Spleen (tissue), 11 donors: ENCODE results near the gene UNC13A. TPM values are rescaled to one million over a fixed set of nuclear protein-coding genes. Genes with fewer than 3 reads are reported as not detected.
A peak's percentile ranks its signal among the peaks of the same experiment; 100 is the strongest.
"Not testable (repeated sequence)": the region's sequence is repeated elsewhere in the genome, so short reads cannot be mapped to it uniquely, and the experiment has no call there.

Source experiments
- DNase-seq: peaks from one replicate; pipeline ENCODE4 v3.0.0-alpha.2; 2020
- H3K27ac ChIP-seq, 8 donors: fragments of 200-600 bp; sonication (generic) in 7 of 8; 1 replicate in 4 of 8; 2 replicates in 4 of 8; pipeline versions ENCODE4 v1.5.0 to v1.8.0; 2016 to 2021; ENCODE audit warnings: inconsistent platforms in 4 of 8, mild to moderate bottlenecking in 4 of 8, moderate library complexity in 1 of 8
- H3K27me3 ChIP-seq, 7 donors: fragments of 200-600 bp; sonication (generic) in 6 of 7; replicated peaks in 1 of 7; 1 replicate in 4 of 7; 2 replicates in 3 of 7; pipeline versions ENCODE4 v1.5.0 to v1.8.0; 2016 to 2021; ENCODE audit warnings: inconsistent platforms in 3 of 7, mild to moderate bottlenecking in 1 of 7
- H3K36me3 ChIP-seq, 6 donors: fragments of 200-600 bp; sonication (generic) in 5 of 6; 1 replicate in 4 of 6; 2 replicates in 2 of 6; pipeline versions ENCODE4 v1.5.0 to v1.8.0; 2016 to 2021; ENCODE audit warnings: inconsistent platforms in 2 of 6
- H3K4me1 ChIP-seq, 6 donors: fragments of 200-600 bp; sonication (generic) in 5 of 6; 1 replicate in 3 of 6; 2 replicates in 3 of 6; pipeline versions ENCODE4 v1.5.0 to v1.8.0; 2016 to 2021; ENCODE audit warnings: inconsistent platforms in 3 of 6
- H3K4me3 ChIP-seq, 8 donors: fragments of 200-600 bp; sonication (generic) in 7 of 8; 1 replicate in 4 of 8; 2 replicates in 4 of 8; pipeline versions ENCODE4 v1.5.0 to v1.8.0; 2016 to 2021; ENCODE audit warnings: inconsistent platforms in 4 of 8, mild to moderate bottlenecking in 4 of 8, moderate library complexity in 2 of 8
- H3K9me3 ChIP-seq, 8 donors: fragments of 200-600 bp; sonication (generic) in 7 of 8; 1 replicate in 4 of 8; 2 replicates in 4 of 8; pipeline versions ENCODE4 v1.5.0 to v1.8.0; 2016 to 2021; ENCODE audit warnings: inconsistent platforms in 4 of 8
- CTCF ChIP-seq, 11 experiments: fragments of 200-600 bp in 7 of 11; fragments of 450-650 bp in 4 of 11; sonication (generic) in 4 of 11; IDR thresholded peaks in 8 of 11; conservative IDR thresholded peaks in 3 of 11; 1 replicate in 7 of 11; 2 replicates in 4 of 11; pipeline versions ENCODE4 v1.4.0 to v1.8.0; 2016 to 2021; ENCODE audit warnings: antibody characterized with exemption in 11 of 11, inconsistent platforms in 4 of 11, mild to moderate bottlenecking in 1 of 11
- POLR2A ChIP-seq, 3 donors: fragments of 450-650 bp; IDR thresholded peaks; one replicate each; pipeline ENCODE4 v1.5.1; 2017; ENCODE audit warnings: antibody characterized with exemption in 3 of 3, mild to moderate bottlenecking in 1 of 3
- POLR2AphosphoS5 ChIP-seq, 3 donors: sonication (generic); formaldehyde crosslinking; IDR thresholded peaks; one replicate each; pipeline ENCODE4 v1.5.1; 2017; ENCODE audit warnings: antibody characterized with exemption in 3 of 3
- WGBS, 5 donors: extraction: QIAGEN DNeasy Blood & Tissue Kit in 3 of 5; methylation state at CpG; one replicate each; pipeline versions ENCODE4 v1.1.5 to v1.1.7; 2013 to 2018; 5-methylcytosine and 5-hydroxymethylcytosine counted together
- intact Hi-C: fragments of 100-400 bp; cut with DNase I; formaldehyde crosslinking; loops from one replicate; pipeline ENCODE4 v1.15.0; 2023; ENCODE audit warnings: low total_unique reads
- polyA plus RNA-seq, 3 donors: library from polyadenylated mRNA; stranded (reverse); fragments of 200-250 nt; gene quantifications; one replicate each; pipeline ENCODE4 v1.2.1, GENCODE V29; 2013
- total RNA-seq, 7 donors: library from RNA; depleted of rRNA in 3 of 7; stranded (reverse); fragments of >200 nt in 3 of 7; fragmentation: NEBNext Ultra II Directional in 4 of 7; extraction: Animal tissue kit (Norgen Biotek cat#: 25700) in 4 of 7; gene quantifications; one replicate each; pipeline versions ENCODE4 v1.1.0 to v1.2.1, GENCODE V29; 2016 to 2021
- donor health status: healthy with polysubstance abuse.
- donor health status: DM: no; HTN: no; CAD: no; lungs with moderate emphysema.
- donor health status: DM: no; HTN: no; CAD: no.
- donor health status: Bipolar disorder and iron deficiency.
- donor health status: healthy.
- donor health status: DM: no; HTN: no; CAD: no.
- donor health status: DM: yes; HTN: yes; CAD: no.

The UNC13A gene
- total and polyA plus RNA-seq, 10 donors: 0.73 to 10.7 (median 5.0) TPM

DNA sequence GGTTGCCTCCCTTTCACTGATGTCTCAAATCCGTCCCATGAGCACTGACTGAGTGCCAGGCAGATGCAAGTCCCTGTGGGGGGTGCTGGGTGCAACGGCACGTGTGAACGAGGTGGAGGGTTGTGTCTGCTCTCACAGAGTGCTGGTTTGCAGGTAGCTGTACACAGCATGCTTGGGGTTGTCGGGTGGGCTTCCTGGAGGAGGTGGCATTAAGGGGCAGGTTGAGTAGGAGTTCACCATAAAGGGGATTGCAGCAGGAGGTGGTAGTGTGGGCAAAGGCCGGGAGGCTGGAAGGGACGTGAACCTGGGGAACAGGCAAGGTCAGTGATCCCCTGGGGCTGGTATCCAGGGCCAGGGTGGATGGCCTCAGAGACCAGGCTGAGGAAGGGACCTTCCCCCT is 115.5 kb downstream of the UNC13A start:
- H3K27ac ChIP-seq: no peak overlapping the region
- no peaks in the 10 kb centered on the region for H3K27me3 ChIP-seq
- H3K9me3 ChIP-seq: no peaks in the 10 kb centered on the region
- 92 to 97% (median 94%) methylated on average over 2 to 7 of the region's 7 CpGs for WGBS, 5 donors
- H3K36me3 ChIP-seq: peaks cover 8 to 98% (median 85%) of the 10 kb centered on the region in 6 donors
- DNase-seq: no peak
- peaks cover 0 to 13% (median 6%) of the 10 kb centered on the region in 6 donors for H3K4me1 ChIP-seq
- H3K4me3 ChIP-seq: no peak overlapping the region
- TF ChIP-seq POLR2A (IDR thresholded peaks at IDR 0.05) (no peak), POLR2AphosphoS5 (IDR thresholded peaks at IDR 0.05) (peak in 2 of 3 donors; percentile 6 to 8)
- intact Hi-C loops: no loop called here

DNA sequence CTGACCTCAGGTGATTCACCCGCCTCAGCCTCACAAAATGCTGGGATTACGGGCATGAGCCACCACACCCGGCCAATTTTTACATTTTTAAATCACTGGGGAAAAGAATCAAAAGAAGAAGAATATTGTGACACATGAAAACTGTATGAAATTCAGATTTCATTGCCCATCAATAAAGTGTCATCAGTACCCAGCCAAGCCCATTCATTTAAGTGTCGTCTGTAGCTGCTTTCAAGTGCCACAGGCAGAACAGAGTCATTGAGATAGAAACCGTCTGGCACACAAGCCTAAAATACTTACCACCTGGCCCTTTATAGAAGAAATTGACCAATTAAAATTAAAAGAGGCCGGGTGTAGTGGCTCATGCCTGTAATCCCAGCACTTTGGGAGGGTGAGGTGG is 117.4 kb downstream of the UNC13A start:
- Histone ChIP-seq H3K4me3 (no peak overlapping the region), H3K27me3 (no peaks in the 10 kb centered on the region), H3K27ac (no peak overlapping the region), H3K4me1 (peaks cover 0 to 13% (median 6%) of the 10 kb centered on the region in 6 donors), H3K36me3 (peaks cover 9 to 98% (median 91%) of the 10 kb centered on the region in 6 donors), H3K9me3 (no peaks in the 10 kb centered on the region)
- 92 to 95% (median 92%) methylated on average over 6 of the region's 6 CpGs for WGBS, 5 donors
- TF ChIP-seq POLR2AphosphoS5 (IDR thresholded peaks at IDR 0.05) (no peak), CTCF (IDR thresholded peaks at IDR 0.05 in 8 of 11, conservative IDR thresholded peaks at IDR 0.05 in 3 of 11) (no peak), POLR2A (IDR thresholded peaks at IDR 0.05) (no peak)
- intact Hi-C loops: no loop called here
- DNase-seq: no peak

DNA sequence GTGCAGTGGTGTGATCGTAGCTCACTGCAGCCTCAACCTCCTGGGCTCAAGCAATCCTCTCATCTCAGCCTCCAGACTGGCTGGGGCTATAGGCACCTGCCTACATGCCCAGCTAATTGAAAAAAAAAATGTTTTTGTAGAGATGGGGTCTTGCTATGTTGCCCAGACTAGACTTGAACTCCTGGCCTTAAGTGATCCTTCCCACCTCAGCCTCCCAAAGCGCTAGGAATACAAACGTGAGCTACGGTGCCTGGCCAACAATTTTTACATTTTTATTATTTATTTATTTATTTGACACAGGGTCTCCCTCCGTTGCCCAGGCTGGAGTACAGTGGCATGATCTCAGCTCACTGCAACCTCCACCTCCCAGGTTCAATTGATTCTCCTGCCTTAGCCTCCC is 117.9 kb downstream of the UNC13A start:
- DNase-seq, H3K27me3 ChIP-seq, H3K4me3 ChIP-seq, H3K9me3 ChIP-seq, H3K27ac ChIP-seq, intact Hi-C loops: not testable (repeated sequence)
- peaks cover 9 to 98% (median 92%) of the 10 kb centered on the region in 6 donors for H3K36me3 ChIP-seq
- H3K4me1 ChIP-seq: peaks cover 0 to 13% (median 6%) of the 10 kb centered on the region in 6 donors
- WGBS, 5 donors: 95 to 99% (median 95%) methylated on average over 5 of the region's 5 CpGs

DNA sequence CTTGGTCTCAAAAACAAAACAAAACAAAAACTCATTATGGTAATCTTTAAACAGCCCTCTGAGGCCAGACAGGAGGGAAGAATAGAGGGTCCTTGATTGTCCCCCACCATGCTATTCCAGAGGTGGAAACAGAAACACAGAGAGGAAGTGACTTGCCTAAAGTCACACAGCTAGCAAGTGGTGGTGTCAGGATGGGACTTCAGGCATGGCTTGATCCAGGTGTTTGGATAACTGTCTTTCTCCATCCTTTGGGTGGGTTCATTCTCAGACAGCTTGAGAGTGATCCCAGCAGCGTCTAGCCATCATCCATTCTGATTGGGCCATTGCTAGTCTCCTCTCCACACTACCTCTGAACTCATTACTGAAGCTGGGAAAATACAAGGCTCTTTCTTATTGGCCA is 120.2 kb downstream of the UNC13A start:
- no peak overlapping the region for H3K27ac ChIP-seq
- H3K36me3 ChIP-seq: peaks cover 9 to 100% (median 97%) of the 10 kb centered on the region in 6 donors
- H3K4me1 ChIP-seq: peaks cover 0 to under 1% (median 0%) of the 10 kb centered on the region in 6 donors
- H3K27me3 ChIP-seq: no peaks in the 10 kb centered on the region
- TF ChIP-seq CTCF (IDR thresholded peaks at IDR 0.05 in 8 of 11, conservative IDR thresholded peaks at IDR 0.05 in 3 of 11) (no peak), POLR2AphosphoS5 (IDR thresholded peaks at IDR 0.05) (no peak), POLR2A (IDR thresholded peaks at IDR 0.05) (no peak)
- intact Hi-C loops: no loop called here
- DNase-seq: no peak
- H3K9me3 ChIP-seq: no peaks in the 10 kb centered on the region
- H3K4me3 ChIP-seq: no peak overlapping the region
- WGBS, 5 donors: 93 to 100% (median 95%) methylated on average over 1 of the region's 1 CpG

GRCh38 chr19:17565611-17566010 is 122.5 kb downstream of the UNC13A start:
- Histone ChIP-seq H3K27me3 (no peaks in the 10 kb centered on the region), H3K4me3 (no peak overlapping the region), H3K27ac (no peak overlapping the region), H3K36me3 (peaks cover 9 to 100% (median 89%) of the 10 kb centered on the region in 6 donors), H3K9me3 (no peaks in the 10 kb centered on the region), H3K4me1 (peaks cover 0 to 22% (median 10%) of the 10 kb centered on the region in 6 donors)
- DNase-seq: no peak
- no peak for TF ChIP-seq CTCF (IDR thresholded peaks at IDR 0.05 in 8 of 11, conservative IDR thresholded peaks at IDR 0.05 in 3 of 11)
- TF ChIP-seq POLR2AphosphoS5 (IDR thresholded peaks at IDR 0.05): no peak
- no peak for TF ChIP-seq POLR2A (IDR thresholded peaks at IDR 0.05)
- intact Hi-C loops: no loop called here
- WGBS, 5 donors: 73 to 85% (median 83%) methylated on average over 3 of the region's 3 CpGs
